Sigmoid colon (tissue), 7 donors: ENCODE results near the gene NELFE. TPM values are rescaled to one million over a fixed set of nuclear protein-coding genes. Genes with fewer than 3 reads are reported as not detected.
A peak's percentile ranks its signal among the peaks of the same experiment; 100 is the strongest.
"Not testable (repeated sequence)": the region's sequence is repeated elsewhere in the genome, so short reads cannot be mapped to it uniquely, and the experiment has no call there.

Source experiments
- DNase-seq: peaks from one replicate; pipeline ENCODE4 v3.0.0-alpha.2; 2019
- H3K27ac ChIP-seq, 4 donors: fragments of 200-600 bp; sonication (generic); one replicate each; pipeline ENCODE4 v1.5.1; 2016 to 2019; ENCODE audit warnings: mild to moderate bottlenecking in 1 of 4
- H3K27me3 ChIP-seq, 3 donors: fragments of 200-600 bp; sonication (generic); one replicate each; pipeline ENCODE4 v1.5.1; 2019; ENCODE audit warnings: mild to moderate bottlenecking in 1 of 3
- H3K36me3 ChIP-seq, 4 donors: fragments of 200-600 bp; sonication (generic); one replicate each; pipeline ENCODE4 v1.5.1; 2016 to 2019
- H3K4me1 ChIP-seq, 4 donors: fragments of 200-600 bp; sonication (generic); one replicate each; pipeline ENCODE4 v1.5.1; 2017 to 2019
- H3K4me3 ChIP-seq, 4 donors: fragments of 200-600 bp; sonication (generic); one replicate each; pipeline ENCODE4 v1.5.1; 2017 to 2019; ENCODE audit warnings: mild to moderate bottlenecking in 2 of 4, moderate library complexity in 1 of 4
- H3K9me3 ChIP-seq, 4 donors: fragments of 200-600 bp in 3 of 4; sonication (generic) in 3 of 4; one replicate each; pipeline versions ENCODE4 v1.5.1 to v1.6.1; 2013 to 2019
- CTCF ChIP-seq, 4 experiments: fragments of 450-650 bp in 3 of 4; fragments of 200-600 bp in 1 of 4; IDR thresholded peaks; one replicate each; pipeline ENCODE4 v1.5.1; 2016 to 2019; ENCODE audit warnings: antibody characterized with exemption in 4 of 4, mild to moderate bottlenecking in 3 of 4, moderate library complexity in 2 of 4
- EP300 ChIP-seq, 4 donors: sonication (generic); formaldehyde crosslinking; IDR thresholded peaks; one replicate each; pipeline ENCODE4 v1.6.1; 2017; ENCODE audit warnings: antibody characterized with exemption in 4 of 4
- POLR2A ChIP-seq, 2 donors: fragments of 450-650 bp; IDR thresholded peaks; one replicate each; pipeline ENCODE4 v1.6.1; 2016; ENCODE audit warnings: antibody characterized with exemption in 2 of 2, mild to moderate bottlenecking in 2 of 2, moderate library complexity in 2 of 2
- POLR2AphosphoS5 ChIP-seq, 4 donors: sonication (generic); formaldehyde crosslinking; IDR thresholded peaks; one replicate each; pipeline ENCODE4 v1.6.1; 2017; ENCODE audit warnings: antibody characterized with exemption in 4 of 4
- WGBS, 2 donors: extraction: QIAGEN DNeasy Blood & Tissue Kit; methylation state at CpG; one replicate each; pipeline ENCODE4 v1.1.7; 2013; 5-methylcytosine and 5-hydroxymethylcytosine counted together
- intact Hi-C: fragments of 100-400 bp; cut with DNase I; formaldehyde crosslinking; loops from one replicate; pipeline ENCODE4 v1.15.1; 2023
- polyA plus RNA-seq, 3 donors: library from polyadenylated mRNA; stranded (reverse); fragments of 200-250 nt; gene quantifications; one replicate each; pipeline ENCODE4 v1.2.3, GENCODE V29; 2013
- total RNA-seq, 4 donors: library from RNA; depleted of rRNA; stranded (reverse); fragments of >200 nt; gene quantifications; one replicate each; pipeline ENCODE4 v1.1.0, GENCODE V29; 2016
- donor health status: healthy with polysubstance abuse.
- donor health status: Bipolar disorder and iron deficiency.
- donor health status: healthy.

Gene NELFE
- total and polyA plus RNA-seq, 7 donors = 52.5 to 96.9 (median 73.5) TPM

GRCh38 chr6:31994421-31994820, 35.6 kb upstream of the NELFE start:
- H3K9me3 ChIP-seq, intact Hi-C loops, H3K27me3 ChIP-seq, H3K4me1 ChIP-seq, H3K27ac ChIP-seq, H3K4me3 ChIP-seq, H3K36me3 ChIP-seq: not testable (repeated sequence)
- 94 to 97% methylated on average over 9 to 10 of the region's 14 CpGs for WGBS, 2 donors
- peak; percentile 40 for DNase-seq

- H3K27ac ChIP-seq, H3K4me1 ChIP-seq, intact Hi-C loops, DNase-seq, H3K9me3 ChIP-seq, H3K36me3 ChIP-seq, H3K4me3 ChIP-seq, H3K27me3 ChIP-seq: not testable (repeated sequence)
- no CpG with 5 or more reads among the region's 10 CpGs for WGBS, 2 donors
Observed at GRCh38 chr6:31989363-31989762, 30.6 kb upstream of the NELFE start.

GRCh38 chr6:31981744-31982143, 23.0 kb upstream of the NELFE start, which contains the start of gene C4A:
TSS of gene C4A (plus strand) at chr6:31982057. CDS start at chr6:31982108, 51 bp downstream.
- H3K27ac ChIP-seq, H3K27me3 ChIP-seq, H3K4me1 ChIP-seq, DNase-seq, intact Hi-C loops, H3K4me3 ChIP-seq, H3K9me3 ChIP-seq: not testable (repeated sequence)
- H3K36me3 ChIP-seq = peaks cover 0 to 11% (median 9%) of the 10 kb centered on the region in 4 donors
- no CpG with 5 or more reads among the region's 7 CpGs for WGBS, 2 donors

- WGBS, 2 donors = no CpG with 5 or more reads among the region's 5 CpGs
Observed at GRCh38 chr6:31980998-31981397, 22.2 kb upstream of the NELFE start.

GRCh38 chr6:31980195-31980876, 21.6 kb upstream of the NELFE start:
- H3K27ac ChIP-seq, H3K4me3 ChIP-seq, H3K4me1 ChIP-seq, intact Hi-C loops, H3K27me3 ChIP-seq, H3K9me3 ChIP-seq: not testable (repeated sequence)
- DNase-seq = peak; percentile 39
- H3K36me3 ChIP-seq = peaks cover 0 to 11% (median 9%) of the 10 kb centered on the region in 4 donors
- 92 to 95% methylated on average over 13 of the region's 13 CpGs for WGBS, 2 donors

More at GRCh38 chr6:31980998-31981397, 22.2 kb upstream of the NELFE start:
- H3K4me1 ChIP-seq, H3K27me3 ChIP-seq, DNase-seq, H3K27ac ChIP-seq, H3K4me3 ChIP-seq, intact Hi-C loops, H3K9me3 ChIP-seq: not testable (repeated sequence)
- H3K36me3 ChIP-seq = peaks cover 0 to 11% (median 9%) of the 10 kb centered on the region in 4 donors

GRCh38 chr6:31979238-31979898, 20.6 kb upstream of the NELFE start:
- DNase-seq = peak; percentile 46
- 88 to 96% methylated on average over 3 of the region's 3 CpGs for WGBS, 2 donors

GRCh38 chr6:31978831-31979230, 20.1 kb upstream of the NELFE start:
- TF ChIP-seq POLR2A (IDR thresholded peaks at IDR 0.05) = no peak
- no peak for TF ChIP-seq POLR2AphosphoS5 (IDR thresholded peaks at IDR 0.05)
- no peak for TF ChIP-seq CTCF (IDR thresholded peaks at IDR 0.05)
- no peak for TF ChIP-seq EP300 (IDR thresholded peaks at IDR 0.05)
- WGBS, 2 donors = 85 to 95% methylated on average over 5 of the region's 5 CpGs
- peaks cover 0 to 11% (median 9%) of the 10 kb centered on the region in 4 donors for H3K36me3 ChIP-seq
- no peak overlapping the region for H3K27ac ChIP-seq
- intact Hi-C loops = loop anchor here (10.0 kb wide), 1 partner anchor 216 kb away; the partner anchor contains the start of genes GPSM3 and PBX2
- no peaks in the 10 kb centered on the region for H3K27me3 ChIP-seq
- no peak for DNase-seq
- peaks cover 0 to 4% (median 0%) of the 10 kb centered on the region in 4 donors for H3K4me1 ChIP-seq
- no peaks in the 10 kb centered on the region for H3K9me3 ChIP-seq
- H3K4me3 ChIP-seq = no peak overlapping the region

More at GRCh38 chr6:31979238-31979898, 20.6 kb upstream of the NELFE start:
- H3K36me3 ChIP-seq = peaks cover 0 to 11% (median 9%) of the 10 kb centered on the region in 4 donors
- no peaks in the 10 kb centered on the region for H3K9me3 ChIP-seq
- no peak for TF ChIP-seq EP300 (IDR thresholded peaks at IDR 0.05)
- no peak for TF ChIP-seq POLR2A (IDR thresholded peaks at IDR 0.05)
- TF ChIP-seq CTCF (IDR thresholded peaks at IDR 0.05) = no peak
- TF ChIP-seq POLR2AphosphoS5 (IDR thresholded peaks at IDR 0.05) = no peak
- H3K4me3 ChIP-seq = no peak overlapping the region
- no peaks in the 10 kb centered on the region for H3K27me3 ChIP-seq
- peak overlapping the region in 2 of 4 donors; percentile 1 to 17 for H3K27ac ChIP-seq
- intact Hi-C loops = loop anchor here (10.0 kb wide), 1 partner anchor 215 kb away; the partner anchor contains the start of genes GPSM3 and PBX2
- H3K4me1 ChIP-seq = no peaks in the 10 kb centered on the region
